HG02588 (cell line): ENCODE measurements around the gene CCDC6.
"Not testable (repeated sequence)": the region's sequence is repeated elsewhere in the genome, so short reads cannot be mapped to it uniquely, and the experiment has no call there.

ENCODE experiments used
- ATAC-seq: cut with Tn5 transposase; IDR thresholded peaks from one replicate; pipeline ENCODE4 v1.9.1; 2021; ENCODE audit warnings: mild to moderate bottlenecking, moderate library complexity; ENCODE audit not compliant: unreplicated experiment

Gene CCDC6

GRCh38 chr10:59773088-59773487 lies 133.3 kb downstream of the CCDC6 start:
- no peak for ATAC-seq

GRCh38 chr10:59771162-59771807 lies 135.1 kb downstream of the CCDC6 start:
- no peak for ATAC-seq

- no peak for ATAC-seq
Measured at GRCh38 chr10:59770689-59771088, 135.7 kb downstream of the CCDC6 start.

- ATAC-seq: no peak
Measured at GRCh38 chr10:59762505-59762904, 143.9 kb downstream of the CCDC6 start.

GRCh38 chr10:59757966-59758365 lies 148.4 kb downstream of the CCDC6 start:
- no peak for ATAC-seq

GRCh38 chr10:59754951-59755350 lies 151.4 kb downstream of the CCDC6 start:
- ATAC-seq: no peak

- ATAC-seq: no peak
Measured at GRCh38 chr10:59753267-59753666, 153.1 kb downstream of the CCDC6 start, which contains the start of gene MRLN. TSS of gene MRLN (minus strand) at chr10:59753455.

GRCh38 chr10:59752278-59752940 lies 153.9 kb downstream of the CCDC6 start:
- ATAC-seq: no peak

- ATAC-seq: no peak
Measured at GRCh38 chr10:59750155-59750945, 156.0 kb downstream of the CCDC6 start.

- no peak for ATAC-seq
Measured at GRCh38 chr10:59748834-59749233, 157.5 kb downstream of the CCDC6 start.

GRCh38 chr10:59745163-59745650 lies 161.1 kb downstream of the CCDC6 start:
- ATAC-seq: no peak

GRCh38 chr10:59744762-59745161 lies 161.6 kb downstream of the CCDC6 start:
- ATAC-seq: not testable (repeated sequence)

- ATAC-seq: not testable (repeated sequence)
Measured at GRCh38 chr10:59744156-59744555, 162.2 kb downstream of the CCDC6 start.

GRCh38 chr10:59741583-59741982 lies 164.8 kb downstream of the CCDC6 start:
- no peak for ATAC-seq

- ATAC-seq: no peak
Measured at GRCh38 chr10:59741048-59741447, 165.3 kb downstream of the CCDC6 start.
